Measurements from ENCODE around the gene SERAC1.

DNA sequence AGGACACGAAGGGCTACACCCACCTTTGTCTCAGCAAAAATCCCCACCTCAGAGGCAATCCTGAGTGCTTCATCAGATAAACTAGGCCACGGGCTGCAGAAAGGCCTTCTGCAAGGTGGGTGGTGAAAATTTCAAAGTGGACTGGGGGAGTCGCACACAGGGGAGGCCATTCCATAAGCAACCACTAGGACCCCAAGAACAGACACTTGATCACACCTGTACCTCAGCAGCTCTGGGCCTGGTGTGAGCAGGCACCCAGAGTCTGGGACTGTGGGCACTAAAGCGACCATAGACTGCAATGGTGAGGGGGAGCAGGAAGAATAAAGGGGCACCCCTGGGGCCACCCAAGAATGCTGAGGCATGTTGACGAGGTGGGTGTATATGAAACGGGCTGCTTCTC is 52.6 kb downstream of the SERAC1 start:
- TF ChIP-seq RCOR1 (IDR thresholded peaks at IDR 0.05; ENCODE audit: insufficient replicate concordance, low read length) (no peak), CTCF (conservative IDR thresholded peaks at IDR 0.05; ENCODE audit: low read depth, low read length) (no peak), SMC3 (IDR thresholded peaks at IDR 0.05; ENCODE audit: low read depth, low read length) (no peak)
- TF ChIP-seq, protein P1, sequence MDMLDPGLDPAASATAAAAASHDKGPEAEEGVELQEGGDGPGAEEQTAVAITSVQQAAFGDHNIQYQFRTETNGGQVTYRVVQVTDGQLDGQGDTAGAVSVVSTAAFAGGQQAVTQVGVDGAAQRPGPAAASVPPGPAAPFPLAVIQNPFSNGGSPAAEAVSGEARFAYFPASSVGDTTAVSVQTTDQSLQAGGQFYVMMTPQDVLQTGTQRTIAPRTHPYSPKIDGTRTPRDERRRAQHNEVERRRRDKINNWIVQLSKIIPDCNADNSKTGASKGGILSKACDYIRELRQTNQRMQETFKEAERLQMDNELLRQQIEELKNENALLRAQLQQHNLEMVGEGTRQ (IDR thresholded peaks at IDR 0.05; ENCODE audit: low read depth, low read length), result no peak

Data from IMR-90 (cell line).